SW480 (cell line): ENCODE data around the gene EN2.

ENCODE experiments used
- DNase-seq: peaks from one replicate; pipeline ENCODE4 v3.0.0-alpha.2; 2016; ENCODE audit warnings: low spot score

The EN2 gene

GRCh38 chr7:155486783-155487508 lies 29.0 kb downstream of the EN2 start:
- DNase-seq, result no peak

GRCh38 chr7:155487509-155488482 lies 29.9 kb downstream of the EN2 start:
- no peak for DNase-seq

- no peak for DNase-seq
These were observed 30.7 kb downstream of the EN2 start for GRCh38 chr7:155488483-155489127.

GRCh38 chr7:155489158-155489840 lies 31.4 kb downstream of the EN2 start:
- no peak for DNase-seq

GRCh38 chr7:155489862-155490696 lies 32.1 kb downstream of the EN2 start:
- peak; percentile 59 for DNase-seq

- peak; percentile 82 for DNase-seq
These were observed 33.0 kb downstream of the EN2 start for GRCh38 chr7:155490697-155491628.

- peak; percentile 33 for DNase-seq
These were observed 33.9 kb downstream of the EN2 start for GRCh38 chr7:155491812-155492211.

- no peak for DNase-seq
These were observed 36.0 kb downstream of the EN2 start for GRCh38 chr7:155493744-155494538.

- no peak for DNase-seq
These were observed 36.6 kb downstream of the EN2 start for GRCh38 chr7:155494551-155494950.

GRCh38 chr7:155495440-155496248 lies 37.7 kb downstream of the EN2 start:
- no peak for DNase-seq

- no peak for DNase-seq
These were observed 38.5 kb downstream of the EN2 start for GRCh38 chr7:155496267-155497005.

- no peak for DNase-seq
These were observed 39.4 kb downstream of the EN2 start for GRCh38 chr7:155497149-155497901.

- DNase-seq, result no peak
These were observed 47.5 kb downstream of the EN2 start for GRCh38 chr7:155505422-155505793.

GRCh38 chr7:155506854-155507337 lies 49.0 kb downstream of the EN2 start:
- peak; percentile 90 for DNase-seq

- no peak for DNase-seq
These were observed 49.6 kb downstream of the EN2 start for GRCh38 chr7:155507576-155507975.
